SH-SY5Y (cell line): ENCODE results near the gene ASB1.

Experiments
- GATA2 ChIP-seq: IDR thresholded peaks from 2 replicates; pipeline ENCODE4 v1.6.1; 2011; ENCODE audit warnings: mild to moderate bottlenecking, low read depth, low read length
- GATA3 ChIP-seq: IDR thresholded peaks from 2 replicates; pipeline ENCODE4 v1.6.1; 2011; ENCODE audit warnings: low read depth, mild to moderate bottlenecking, low read length, moderate library complexity

- TF ChIP-seq GATA3 (no peak), GATA2 (no peak)
Measured at GRCh38 chr2:238401551-238401950, 25.2 kb upstream of the ASB1 start.
